ENCODE measurements around the gene LRMDA. TPM values are rescaled to one million over a fixed set of nuclear protein-coding genes. Genes with fewer than 3 reads are reported as not detected.

The LRMDA gene
- total and polyA plus RNA-seq, 2 donors (not counting 3 experiments of a cell fraction or from before 2014, with no cell fraction given): 9.7 to 18.0 TPM

DNA sequence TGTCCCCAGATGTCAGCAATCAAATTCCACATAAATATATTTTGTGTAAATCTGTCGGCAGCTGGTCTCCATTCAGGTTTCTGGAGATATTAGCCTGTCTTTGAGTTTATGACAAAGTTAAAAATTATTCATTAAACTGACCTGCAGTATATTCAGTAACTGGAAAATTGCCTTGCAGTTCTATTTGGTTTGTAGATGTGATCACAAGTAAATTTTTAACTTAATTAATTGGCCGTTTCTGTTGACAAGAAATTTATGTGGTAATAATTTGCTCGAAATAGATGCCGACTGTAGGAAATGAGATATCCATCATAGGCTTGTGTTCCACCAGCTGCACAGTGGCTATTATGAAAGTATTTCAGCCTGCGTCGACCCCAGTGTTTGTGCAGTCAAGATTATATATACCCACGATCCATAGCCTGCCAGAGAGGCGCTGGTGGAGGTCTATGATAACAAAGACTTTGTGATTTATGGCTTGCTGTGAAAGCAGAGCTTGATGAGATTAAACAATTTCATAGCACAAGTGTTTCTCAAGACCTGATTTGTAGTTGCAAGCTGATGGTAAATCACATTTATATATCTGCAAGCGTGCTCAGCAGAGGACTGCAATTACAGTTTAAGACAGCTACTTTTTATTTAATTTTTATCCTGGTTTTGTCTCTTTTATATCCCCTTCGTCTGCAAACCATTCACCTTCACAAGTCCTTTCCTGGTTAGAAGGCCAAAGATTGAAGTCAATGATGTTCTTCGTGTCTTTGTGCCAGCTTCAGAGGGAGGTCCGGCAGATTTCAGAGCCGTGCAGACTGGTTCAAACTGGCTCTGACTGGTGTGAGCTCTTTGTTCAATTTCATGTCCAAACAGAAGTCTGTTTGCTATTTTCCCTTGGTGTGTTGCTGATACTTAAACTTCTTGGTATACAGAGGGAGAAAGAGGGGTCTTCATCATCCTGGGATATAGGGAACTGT lies 850.9 kb downstream of the LRMDA start:
- H3K27me3 ChIP-seq (ENCODE audit: control insufficient read depth in 2 of 2, insufficient read depth in 2 of 2, low read length in 2 of 2): no peaks in the 10 kb centered on the region
- no peak overlapping the region for H3K9ac ChIP-seq (replicated peaks; ENCODE audit: extremely low read depth, insufficient read depth, low read length)
- intact Hi-C loops (cut with micrococcal nuclease): no loop called here
- no peaks in the 10 kb centered on the region for H3K36me3 ChIP-seq (ENCODE audit: control insufficient read depth in 2 of 2, extremely low read depth in 1 of 2, insufficient read depth in 2 of 2, low read length in 2 of 2)
- H3K4me3 ChIP-seq (replicated peaks in 1 of 3; ENCODE audit: insufficient read depth in 1 of 3, low read depth in 1 of 3, low read length in 3 of 3): no peak overlapping the region
- FAIRE-seq: no peak
- ChIA-PET CTCF (no interaction called here), POLR2A (no interaction called here)
- TF ChIP-seq JUN (IDR thresholded peaks at IDR 0.05; ENCODE audit: borderline replicate concordance, insufficient read depth, insufficient read length, low read depth) (no peak), CTCF (IDR thresholded peaks at IDR 0.05; ENCODE audit: extremely low read depth in 1 of 2, insufficient read depth in 1 of 2, low read depth in 1 of 2, low read length in 2 of 2) (no peak), FOS (IDR thresholded peaks at IDR 0.05; ENCODE audit: borderline replicate concordance, insufficient read depth, low read length) (no peak), GATA2 (IDR thresholded peaks at IDR 0.05; ENCODE audit: insufficient read depth, insufficient read length, low read depth, low read length) (no peak), EZH2 (IDR thresholded peaks at IDR 0.05; ENCODE audit: borderline replicate concordance, low read depth, low read length, severe bottlenecking) (no peak), MYC (IDR thresholded peaks at IDR 0.05; ENCODE audit: low read depth, low read length) (no peak), POLR2A (IDR thresholded peaks at IDR 0.05; ENCODE audit: low read depth, low read length) (no peak), POLR2AphosphoS5 (IDR thresholded peaks at IDR 0.05; ENCODE audit: insufficient read depth, low read depth, low read length) (no peak)
- TF ChIP-seq, protein P1, sequence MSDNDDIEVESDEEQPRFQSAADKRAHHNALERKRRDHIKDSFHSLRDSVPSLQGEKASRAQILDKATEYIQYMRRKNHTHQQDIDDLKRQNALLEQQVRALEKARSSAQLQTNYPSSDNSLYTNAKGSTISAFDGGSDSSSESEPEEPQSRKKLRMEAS (IDR thresholded peaks at IDR 0.05; ENCODE audit: insufficient read depth, insufficient read length): no peak
- H2AFZ ChIP-seq (ENCODE audit: low read depth, low read length): no peak overlapping the region
- H3K9me3 ChIP-seq (replicated peaks; ENCODE audit: control insufficient read depth, insufficient read depth, low read length): no peaks in the 10 kb centered on the region
- dilution Hi-C loops (cut with MboI; ENCODE audit: extremely low pct_ligation_motif_present, low sequenced_read_pairs): no loop called here
- DNase-seq (ENCODE audit: low read depth, low spot score): peak; percentile 93
- no TSS peak for BruUV-seq (replicated peaks)
- no peak overlapping the region for H3K27ac ChIP-seq (ENCODE audit: insufficient read depth, low read depth, low read length)
- no peak overlapping the region for H3K4me2 ChIP-seq (ENCODE audit: insufficient read depth, low read length)
- no peaks in the 10 kb centered on the region for H3K79me2 ChIP-seq (ENCODE audit: control insufficient read depth, insufficient read depth, low read length)
- H3K9me1 ChIP-seq (replicated peaks; ENCODE audit: control insufficient read depth, extremely low read depth, insufficient read depth, low read length): no peaks in the 10 kb centered on the region
- no peaks in the 10 kb centered on the region for H4K20me1 ChIP-seq (replicated peaks; ENCODE audit: control insufficient read depth, extremely low read depth, insufficient read depth, low read length)
- H3K4me1 ChIP-seq (ENCODE audit: control insufficient read depth, extremely low read depth, insufficient read depth, low read length): no peaks in the 10 kb centered on the region
